CD4-positive, alpha-beta T cell treated with Interleukin-17A for 1 hour (primary cell): Measurements from ENCODE around the gene ELL.
A peak's percentile ranks its signal among the peaks of the same experiment; 100 is the strongest.

Source experiments
- DNase-seq: peaks from one replicate; pipeline ENCODE4 v3.0.0-alpha.2; 2020

Gene ELL

DNA sequence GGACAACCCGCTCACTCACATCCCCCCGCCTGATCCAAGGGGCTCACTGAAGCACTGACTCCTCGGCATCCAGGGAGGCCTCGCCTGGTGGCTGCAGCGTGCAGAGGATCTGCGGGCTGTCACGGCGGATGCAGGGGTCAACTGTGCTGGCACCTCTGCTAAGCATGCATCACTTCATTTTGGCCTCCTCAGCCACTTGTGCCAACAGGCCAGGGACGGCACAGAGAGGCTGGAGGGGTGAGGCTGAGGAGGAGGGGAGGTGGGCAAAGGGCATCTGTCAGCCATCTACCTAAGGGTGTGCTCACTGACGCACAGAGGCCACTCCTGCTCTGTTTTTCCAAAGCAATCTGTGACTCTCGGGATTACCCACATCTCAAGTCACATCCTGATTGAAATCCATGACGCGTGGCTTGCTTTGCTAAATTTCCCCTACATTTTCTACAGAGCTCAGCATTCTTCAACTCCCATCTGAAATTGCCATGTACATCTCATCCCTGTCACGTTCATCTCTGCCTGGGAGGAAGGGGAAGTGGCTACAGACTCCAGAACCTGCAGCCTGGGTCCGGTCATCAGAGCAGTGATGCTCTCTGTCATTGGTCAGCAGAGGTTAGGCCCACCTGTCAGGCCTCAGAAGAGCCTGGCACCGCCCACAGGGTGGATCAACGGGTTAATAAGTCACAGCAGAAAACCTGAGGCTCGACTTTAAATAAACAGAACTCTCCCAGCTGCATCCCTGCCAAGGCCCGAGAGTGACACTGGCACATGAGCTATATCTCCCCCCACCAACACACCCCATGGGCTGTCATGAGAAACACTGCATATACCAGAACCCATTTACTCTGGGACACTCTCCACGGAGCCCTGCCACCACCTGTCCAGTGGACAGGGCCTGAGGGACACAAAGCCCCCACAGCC is 17.6 kb downstream of the ELL start:
- DNase-seq: no peak

GRCh38 chr19:18503337-18503970 is 18.4 kb downstream of the ELL start:
- no peak for DNase-seq

DNA sequence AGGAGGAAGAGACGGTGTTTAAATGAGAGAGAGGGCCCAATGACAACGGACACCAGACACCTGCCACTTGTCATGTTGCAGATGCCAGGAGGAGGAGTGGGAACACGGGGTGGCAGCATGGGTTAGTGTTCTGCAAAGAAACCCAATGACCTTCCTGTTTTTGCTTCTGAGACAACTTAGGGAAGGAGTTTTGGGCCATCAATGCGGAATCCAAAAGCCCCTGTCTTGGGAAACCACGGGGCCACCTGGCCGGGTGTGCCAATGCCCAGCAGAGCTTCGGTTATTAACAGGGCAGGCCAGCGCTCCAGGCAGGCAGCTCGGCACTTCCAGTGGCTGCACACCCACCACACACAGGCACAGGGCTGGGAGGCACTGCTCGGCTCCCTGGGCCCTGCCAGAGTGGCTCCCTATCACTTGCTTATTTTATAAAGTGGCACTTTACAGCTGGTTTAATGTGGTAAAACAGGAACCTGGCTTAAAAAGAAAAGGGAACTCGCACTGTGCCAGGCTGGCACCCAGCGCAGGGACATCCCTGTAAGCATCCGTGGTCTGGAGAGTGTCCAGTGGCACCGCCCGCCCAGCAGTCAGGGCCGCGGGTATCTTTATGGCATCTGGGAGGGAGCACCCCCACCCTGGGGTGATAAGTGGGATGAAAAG is 19.1 kb downstream of the ELL start:
- DNase-seq: no peak

- DNase-seq: no peak
These were observed 19.6 kb downstream of the ELL start for GRCh38 chr19:18502246-18502637.

DNA sequence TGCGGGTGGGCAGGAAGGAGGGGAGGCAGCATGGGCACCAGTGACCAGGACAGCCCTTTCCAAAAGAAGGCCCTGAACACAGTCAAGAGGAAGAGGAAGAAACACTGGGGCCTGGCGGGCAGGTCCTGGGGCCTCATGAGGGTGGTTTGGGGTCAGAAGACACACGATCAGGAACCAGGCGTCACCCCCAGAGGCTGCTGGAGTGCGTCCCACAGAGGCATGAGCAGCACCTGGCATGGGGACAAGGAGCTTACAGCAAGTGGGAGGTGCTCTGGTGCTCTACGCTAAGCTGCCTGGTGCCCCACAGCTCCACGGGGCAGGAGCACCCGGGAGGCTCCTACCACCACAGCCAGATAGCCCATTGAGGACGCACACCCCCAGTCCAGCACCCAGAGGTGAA is 20.0 kb downstream of the ELL start:
- DNase-seq: no peak

DNA sequence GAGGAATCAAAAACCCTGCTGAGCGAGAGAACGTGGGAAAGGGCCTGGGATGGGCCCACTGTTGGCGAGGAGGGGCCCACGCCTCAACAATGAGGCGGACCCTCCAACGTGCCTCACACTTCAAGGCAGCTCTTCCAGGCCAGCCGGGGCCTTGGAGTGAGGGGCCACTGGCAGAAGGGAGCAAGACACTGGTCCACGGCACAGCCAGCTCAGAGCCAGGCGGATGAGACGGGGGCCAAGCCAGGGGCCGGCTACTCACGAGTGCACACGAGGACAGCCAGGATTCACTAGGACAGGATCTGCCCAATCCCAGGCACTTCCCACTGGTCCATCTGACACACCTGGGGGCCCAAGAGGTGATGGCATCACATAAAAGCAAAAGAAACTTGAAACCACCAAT is 20.5 kb downstream of the ELL start:
- DNase-seq: no peak

GRCh38 chr19:18500799-18501198 is 21.1 kb downstream of the ELL start:
- no peak for DNase-seq

DNA sequence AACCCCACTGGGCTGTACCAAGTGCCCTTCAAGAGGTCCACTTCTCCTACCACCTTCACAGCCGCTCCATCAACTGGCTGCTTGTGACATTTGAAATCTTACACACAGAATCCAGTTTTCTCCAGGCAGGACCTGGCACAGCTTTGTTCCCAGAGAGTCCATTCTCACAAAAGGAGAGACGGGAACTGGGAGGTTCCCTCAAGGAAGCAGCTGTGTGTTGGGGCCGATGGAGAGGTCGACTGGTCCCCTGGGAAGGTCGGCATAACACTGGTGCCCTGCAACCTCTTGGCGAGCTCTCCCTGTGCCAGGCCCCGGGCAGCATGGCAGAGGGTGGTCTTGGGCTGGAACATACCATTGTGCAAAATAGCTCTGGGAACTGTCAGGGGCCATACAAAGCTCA is 21.5 kb downstream of the ELL start:
- DNase-seq: no peak

DNA sequence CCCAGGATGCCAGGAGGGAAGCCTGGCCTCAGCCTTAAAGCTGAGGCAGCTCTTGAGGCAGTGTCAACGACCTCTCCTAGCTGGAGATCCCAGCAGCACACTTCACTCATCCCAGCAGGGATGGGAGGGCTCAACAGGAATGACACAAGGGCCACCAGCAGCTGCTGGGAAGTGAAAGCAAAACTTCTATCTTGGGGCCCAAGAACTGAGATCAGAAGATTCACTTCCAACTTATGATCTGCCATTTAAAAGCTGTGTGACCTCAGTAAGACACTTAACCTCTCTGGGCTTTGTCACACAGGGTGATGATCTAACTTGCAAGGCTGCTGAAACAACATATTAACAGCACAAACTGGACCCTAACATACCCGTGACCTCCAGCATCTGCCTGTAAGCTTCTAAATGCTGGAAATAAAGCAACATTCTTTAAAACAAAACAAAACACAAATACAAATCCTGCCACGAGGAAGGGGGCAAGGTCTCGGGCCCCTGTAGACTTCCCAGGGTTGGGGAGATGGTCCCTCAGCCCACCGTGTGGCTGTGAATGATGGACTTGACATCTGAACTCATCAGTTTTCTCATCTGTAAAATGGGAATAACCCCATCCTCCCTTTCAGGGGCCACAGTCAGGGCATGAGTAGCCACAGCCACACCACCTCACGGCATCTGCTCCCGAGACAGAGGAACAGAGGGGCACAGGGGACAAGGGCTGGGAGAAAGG is 22.7 kb downstream of the ELL start:
- DNase-seq: peak; percentile 21

DNA sequence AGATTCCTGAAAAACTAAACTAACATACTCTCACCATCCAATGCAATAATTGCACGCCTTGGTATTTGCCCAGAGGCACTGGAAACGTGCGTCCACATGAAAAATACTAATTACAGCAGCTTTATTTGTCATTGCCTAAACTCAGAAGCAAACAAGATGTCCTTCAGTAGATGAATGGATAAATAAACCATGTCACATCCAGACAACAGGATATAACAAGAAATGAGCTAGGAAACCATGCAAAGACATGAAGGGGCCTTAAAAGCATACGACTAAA is 25.0 kb downstream of the ELL start:
- DNase-seq: no peak

- DNase-seq: peak; percentile 91
These were observed 25.5 kb downstream of the ELL start for GRCh38 chr19:18496167-18496979.

DNA sequence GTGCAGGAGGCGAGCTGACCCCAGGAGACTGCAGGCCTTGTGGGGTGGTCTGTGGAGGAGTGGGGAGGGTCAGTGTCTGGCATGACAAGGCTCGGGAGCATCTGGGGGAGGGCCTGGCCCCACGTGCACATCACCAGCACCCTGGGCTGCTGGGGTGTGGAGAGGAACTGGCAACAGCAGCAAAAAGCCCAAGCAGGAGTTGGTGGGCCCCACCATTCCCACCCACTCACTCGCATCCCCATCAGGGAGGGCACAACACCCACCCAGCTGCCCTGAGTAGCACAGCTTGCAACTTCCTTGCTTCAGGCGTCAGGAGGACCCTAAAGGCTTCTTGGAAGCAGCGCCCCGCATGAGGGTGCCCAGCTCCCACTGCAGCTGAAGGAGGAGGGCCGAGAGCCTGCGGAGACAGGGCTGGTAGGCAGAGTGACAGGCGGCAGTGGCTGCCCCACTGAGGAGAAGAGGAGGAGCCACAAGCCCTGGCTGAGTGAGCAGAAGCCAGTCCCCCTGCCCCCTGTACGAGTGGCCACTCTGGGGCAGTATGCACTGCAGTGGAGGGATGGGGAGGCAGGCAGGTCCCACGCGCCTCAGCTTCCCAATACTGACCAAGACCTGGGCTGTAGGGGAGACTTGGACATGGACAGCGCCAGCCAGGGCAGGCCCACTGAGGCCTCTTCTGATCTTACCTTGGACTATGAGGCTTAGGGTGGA is 26.5 kb downstream of the ELL start:
- no peak for DNase-seq

DNA sequence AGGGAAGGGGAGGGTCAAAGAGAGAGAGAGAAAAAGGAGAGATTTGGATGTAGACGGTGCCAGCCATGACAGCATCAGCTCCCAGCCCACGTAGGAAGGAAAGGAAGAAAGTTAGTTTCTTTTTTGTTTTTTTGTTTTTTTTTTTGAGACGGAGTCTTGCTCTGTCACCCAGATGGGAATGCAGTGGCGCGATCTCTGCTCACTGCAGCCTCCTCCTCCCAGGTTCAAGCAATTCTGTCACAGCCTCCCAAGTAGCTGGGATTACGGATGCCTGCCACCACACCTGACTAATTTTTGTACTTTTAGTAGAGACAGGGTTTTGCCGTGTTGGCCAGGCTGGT is 27.6 kb downstream of the ELL start:
- peak; percentile 46 for DNase-seq

- no peak for DNase-seq
These were observed 28.2 kb downstream of the ELL start for GRCh38 chr19:18493440-18494266.

DNA sequence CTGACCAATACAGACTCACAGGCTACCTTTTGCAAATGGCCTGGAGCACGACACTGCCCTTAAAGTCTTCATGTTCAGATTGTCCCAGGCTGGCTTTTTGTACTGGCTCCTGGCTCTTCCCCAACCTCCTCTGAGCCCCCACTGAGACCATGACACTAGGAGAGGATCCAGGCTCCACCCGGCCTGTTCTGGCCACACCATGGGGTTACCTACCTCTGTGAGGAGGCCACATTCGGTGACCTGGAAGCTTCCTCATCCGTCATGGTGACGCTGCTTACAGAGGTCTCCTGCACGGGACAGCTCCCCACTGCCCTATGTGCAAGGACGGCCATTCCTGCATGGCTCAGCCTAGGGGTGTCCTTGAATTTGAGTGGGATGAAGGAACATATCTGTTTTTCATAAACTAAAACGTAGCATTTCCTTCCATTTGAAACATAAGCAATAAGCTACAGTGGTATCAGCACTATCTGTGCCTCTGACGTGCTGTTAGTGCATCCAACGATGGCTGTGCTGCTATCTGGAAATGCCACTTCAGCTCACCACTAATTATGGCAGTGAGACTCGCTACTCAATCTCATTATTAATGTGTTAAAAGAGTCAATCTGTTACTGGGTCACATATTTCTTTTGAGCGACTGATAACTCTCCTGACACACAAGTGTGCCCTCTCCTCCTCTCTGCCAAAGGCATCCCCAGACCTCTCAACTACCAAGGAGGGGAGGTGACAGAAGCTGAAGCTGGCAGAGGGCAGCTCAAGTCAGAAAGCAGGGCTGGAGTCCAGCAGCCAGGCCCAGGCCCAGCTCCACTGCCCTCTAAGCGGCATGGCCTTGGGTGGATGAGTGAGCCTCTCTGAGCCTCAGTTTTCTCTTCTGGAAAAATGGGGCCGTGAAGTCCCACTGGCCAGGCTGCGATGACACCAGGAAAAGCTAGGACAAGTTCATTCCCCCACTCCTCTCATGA is 29.6 kb downstream of the ELL start:
- no peak for DNase-seq

DNA sequence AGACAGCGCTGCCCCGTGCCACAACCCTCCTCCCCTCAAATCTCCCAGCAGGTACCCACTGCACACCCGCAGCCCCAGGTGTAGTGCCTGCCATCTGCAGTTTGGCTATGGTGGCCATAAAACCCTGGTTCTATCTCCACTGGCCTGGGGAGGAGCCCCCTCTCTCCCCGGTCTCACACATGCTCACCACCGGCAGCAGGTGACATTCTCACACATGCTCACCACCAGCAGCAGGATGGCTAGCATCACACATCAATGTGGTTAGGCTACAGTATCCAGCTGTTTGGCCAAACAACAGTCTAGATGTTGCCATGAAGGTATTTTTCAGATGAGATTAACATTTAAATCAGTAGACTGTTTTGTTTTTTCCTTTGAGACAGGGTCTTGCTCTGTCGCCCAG is 31.1 kb downstream of the ELL start:
- DNase-seq: no peak

GRCh38 chr19:18489627-18490184 is 32.2 kb downstream of the ELL start:
- no peak for DNase-seq

DNA sequence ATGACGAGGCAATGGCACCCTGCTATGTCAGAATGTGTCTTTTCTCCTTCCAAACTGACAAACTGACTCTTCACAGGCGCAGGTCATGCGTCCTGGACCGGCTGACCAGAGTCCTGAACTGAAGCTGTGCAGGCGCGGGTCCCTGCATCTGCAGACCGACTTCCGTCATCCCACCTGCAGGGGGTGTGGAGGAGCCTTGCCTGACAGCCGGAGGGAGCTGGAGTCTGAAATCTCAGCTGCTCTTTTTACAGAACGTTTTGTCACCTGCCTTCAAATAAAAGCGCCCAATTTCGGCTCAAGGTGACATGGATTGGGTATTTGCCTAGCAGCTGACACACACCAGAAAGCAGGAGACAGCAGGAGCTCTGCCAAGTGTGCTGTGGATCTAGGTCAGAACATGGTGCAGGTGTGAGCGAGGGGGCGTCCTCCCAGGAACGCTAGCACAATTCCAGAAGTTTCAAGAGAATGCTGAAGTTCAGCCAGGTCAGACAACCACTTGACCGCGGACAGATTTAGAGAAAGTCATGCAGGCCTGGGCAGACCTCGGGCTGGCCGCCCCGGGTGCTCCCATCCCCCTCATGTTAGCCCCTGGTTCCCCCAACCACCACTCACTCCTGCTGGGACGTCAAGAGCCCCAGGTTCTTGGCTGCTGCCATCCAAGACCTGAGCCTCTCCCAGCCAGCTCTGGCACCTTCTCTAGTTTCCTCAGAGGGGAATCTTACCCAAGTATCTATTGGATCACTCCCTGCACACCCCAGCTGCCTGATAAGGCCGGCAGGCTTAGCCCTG is 32.8 kb downstream of the ELL start:
- no peak for DNase-seq

- DNase-seq: no peak
These were observed 33.5 kb downstream of the ELL start for GRCh38 chr19:18488403-18488723.
